K562 (cell line): ENCODE results near the gene WDR31. TPM values are rescaled to one million over a fixed set of nuclear protein-coding genes. Genes with fewer than 3 reads are reported as not detected.

ENCODE experiments used
- ARID2 ChIP-seq: fragments of 450-650 bp; IDR thresholded peaks from 2 replicates; pipeline ENCODE4 v1.6.1; 2017; ENCODE audit warnings: antibody characterized with exemption, mild to moderate bottlenecking
- CC2D1A ChIP-seq: fragments of 450-650 bp; IDR thresholded peaks from 2 replicates; pipeline ENCODE4 v1.6.1; 2017; ENCODE audit warnings: mild to moderate bottlenecking
- CREBBP ChIP-seq: IDR thresholded peaks from one replicate; pipeline ENCODE4 v1.6.1; 2012; ENCODE audit warnings: low read depth, mild to moderate bottlenecking, control low read depth, inconsistent platforms, low read length
- CREM ChIP-seq: IDR thresholded peaks from 2 replicates; pipeline ENCODE4 v1.6.1; 2014; ENCODE audit warnings: antibody characterized with exemption, low read depth
- EHMT2 ChIP-seq: fragments of 450-650 bp; IDR thresholded peaks from 2 replicates; pipeline ENCODE4 v1.6.1; 2018; ENCODE audit warnings: antibody characterized with exemption
- ELK3 ChIP-seq: fragments of 450-650 bp; formaldehyde crosslinking; IDR thresholded peaks from 2 replicates; pipeline ENCODE4 v1.4.0; 2020; ENCODE audit warnings: mild to moderate bottlenecking
- ETV5 ChIP-seq: sonication (generic); formaldehyde crosslinking; IDR thresholded peaks from 2 replicates; pipeline ENCODE4 v1.4.0; 2020; ENCODE audit warnings: low read depth, mild to moderate bottlenecking, missing genetic modification reagents
- HNRNPUL1 ChIP-seq: fragments of 200-400 bp; formaldehyde crosslinking; IDR thresholded peaks from 2 replicates; pipeline ENCODE4 v1.6.1; 2017; ENCODE audit warnings: low read length
- KLF6 ChIP-seq: fragments of 250-450 bp; sonication (Bioruptor Pico); IDR thresholded peaks from 2 replicates; pipeline ENCODE4 v1.4.0; 2020; ENCODE audit warnings: mild to moderate bottlenecking, moderate library complexity, borderline replicate concordance
- MAZ ChIP-seq, 2 experiments: fragments of 450-650 bp in 1 of 2; sonication (generic) in 1 of 2; formaldehyde crosslinking; IDR thresholded peaks in 1 of 2; conservative IDR thresholded peaks in 1 of 2; 2 replicates each; pipeline versions ENCODE4 v1.4.0 to v1.5.0; 2020; ENCODE audit warnings: mild to moderate bottlenecking in 1 of 2, missing genetic modification reagents in 1 of 2
- NR3C1 ChIP-seq: sonication (generic); formaldehyde crosslinking; IDR thresholded peaks from 2 replicates; pipeline ENCODE4 v1.8.1; 2022; ENCODE audit warnings: missing genetic modification reagents
- POLR2AphosphoS2 ChIP-seq: IDR thresholded peaks from 2 replicates; pipeline ENCODE4 v1.6.1; 2012; ENCODE audit warnings: low read length, improper control_type of control experiment
- RAD21 ChIP-seq, 2 experiments: fragments of 250-450 bp in 1 of 2; fragments of 450-650 bp in 1 of 2; sonication (Bioruptor Pico) in 1 of 2; formaldehyde crosslinking in 1 of 2; IDR thresholded peaks in 1 of 2; conservative IDR thresholded peaks in 1 of 2; 2 replicates each; pipeline versions ENCODE4 v1.4.0 to v1.8.0; 2020 to 2022; ENCODE audit warnings: mild to moderate bottlenecking in 2 of 2, moderate library complexity in 1 of 2
- RBM25 ChIP-seq: fragments of 200-400 bp; formaldehyde crosslinking; IDR thresholded peaks from 2 replicates; pipeline ENCODE4 v1.6.1; 2018; ENCODE audit warnings: low read length, low read depth, moderate library complexity; ENCODE audit not compliant: severe bottlenecking
- RBM39 ChIP-seq: fragments of 200-400 bp; formaldehyde crosslinking; optimal IDR thresholded peaks from 2 replicates; pipeline ENCODE3; 2018; ENCODE audit warnings: low read depth, low read length
- RUNX1 ChIP-seq: sonication (generic); IDR thresholded peaks from 2 replicates; pipeline ENCODE4 v1.6.1; 2016; ENCODE audit warnings: antibody characterized with exemption, low read depth
- SMC3 ChIP-seq: conservative IDR thresholded peaks from 2 replicates; pipeline ENCODE4 v1.6.1; 2011; ENCODE audit warnings: low read depth, low read length, improper control_type of control experiment; ENCODE audit not compliant: insufficient read depth
- TBP ChIP-seq: optimal IDR thresholded peaks from 2 replicates; pipeline ENCODE3; 2011; ENCODE audit warnings: low read depth, low read length, improper control_type of control experiment
- ZFP1 ChIP-seq: fragments of 450-650 bp; formaldehyde crosslinking; IDR thresholded peaks from 2 replicates; pipeline ENCODE4 v1.4.0; 2020; ENCODE audit warnings: mild to moderate bottlenecking, mixed read lengths
- polyA plus RNA-seq, 8 experiments: library from polyadenylated mRNA; depleted of rRNA in 4 of 8; stranded (reverse) in 5 of 8; unstranded in 3 of 8; fragments of >200 nt; fragmentation: Nextera tagmentation in 2 of 8; fragmentation: Illumina TruSeq in 1 of 8; extraction: Ambion mirVana in 2 of 8; extraction: Trizol in 1 of 8; gene quantifications; 2 replicates each; pipeline versions ENCODE4 v1.2.1 to v1.2.3, GENCODE V29; 2011 to 2014; ENCODE audit warnings: inconsistent platforms in 1 of 8, missing spikeins in 1 of 8
- total RNA-seq, 7 experiments: library from RNA; depleted of rRNA in 6 of 7; stranded (reverse); fragments of >200 nt in 6 of 7; fragmentation: Illumina TruSeq in 2 of 7; extraction: Trizol in 2 of 7; gene quantifications; 2 replicates each; pipeline versions ENCODE4 v1.2.1 to v1.2.3, GENCODE V29; 2011 to 2021; ENCODE audit warnings: low replicate concordance in 1 of 7
- TF ChIP-seq, protein P1 (sequence below): sonication (generic); formaldehyde crosslinking; IDR thresholded peaks from 2 replicates; pipeline ENCODE4 v1.8.0; 2022; ENCODE audit warnings: missing genetic modification reagents, mild to moderate bottlenecking, moderate library complexity, borderline replicate concordance
- TF ChIP-seq, protein P2 (sequence below), 2 experiments: fragments of 450-650 bp in 1 of 2; sonication (generic) in 1 of 2; formaldehyde crosslinking in 1 of 2; IDR thresholded peaks in 1 of 2; conservative IDR thresholded peaks in 1 of 2; 2 replicates each; pipeline versions ENCODE4 v1.6.1 to v1.8.1; 2016 to 2023; ENCODE audit warnings: mild to moderate bottlenecking in 2 of 2, moderate library complexity in 2 of 2, inconsistent platforms in 1 of 2, missing genetic modification reagents in 1 of 2
- TF ChIP-seq, protein P3 (sequence below): sonication (generic); formaldehyde crosslinking; IDR thresholded peaks from 2 replicates; pipeline ENCODE4 v1.8.0; 2022; ENCODE audit warnings: mild to moderate bottlenecking, low read depth, missing genetic modification reagents
- TF ChIP-seq, protein P4 (sequence below): fragments of 450-650 bp; formaldehyde crosslinking; IDR thresholded peaks from 2 replicates; pipeline ENCODE4 v1.4.0; 2020; ENCODE audit warnings: mild to moderate bottlenecking, moderate library complexity

WDR31 gene
- total and polyA plus RNA-seq, 9 of the 15 experiments (the other 6 are each of a cell fraction or from before 2014, with no cell fraction given): 0.35 to 1.8 (median 0.95) TPM

- no peak for TF ChIP-seq ELK3 (CRISPR knock-in tag)
- TF ChIP-seq ZFP1 (CRISPR knock-in tag): no peak
- 0 out of 2 replicates have a peak, but pooled peaks have one; percentile 40 for TF ChIP-seq CC2D1A
- no peak for TF ChIP-seq RBM39
- peak; percentile 71 to 88 for TF ChIP-seq RAD21 (CRISPR knock-in tag; conservative IDR thresholded peaks at IDR 0.05 in 1 of 2, IDR thresholded peaks at IDR 0.05 in 1 of 2)
- TF ChIP-seq, protein P1, sequence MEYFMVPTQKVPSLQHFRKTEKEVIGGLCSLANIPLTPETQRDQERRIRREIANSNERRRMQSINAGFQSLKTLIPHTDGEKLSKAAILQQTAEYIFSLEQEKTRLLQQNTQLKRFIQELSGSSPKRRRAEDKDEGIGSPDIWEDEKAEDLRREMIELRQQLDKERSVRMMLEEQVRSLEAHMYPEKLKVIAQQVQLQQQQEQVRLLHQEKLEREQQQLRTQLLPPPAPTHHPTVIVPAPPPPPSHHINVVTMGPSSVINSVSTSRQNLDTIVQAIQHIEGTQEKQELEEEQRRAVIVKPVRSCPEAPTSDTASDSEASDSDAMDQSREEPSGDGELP (CRISPR knock-in tag): no peak
- no peak for TF ChIP-seq KLF6
- TF ChIP-seq EHMT2: no peak
- no peak for TF ChIP-seq CREM
- no peak for TF ChIP-seq HNRNPUL1
- TF ChIP-seq, protein P2, sequence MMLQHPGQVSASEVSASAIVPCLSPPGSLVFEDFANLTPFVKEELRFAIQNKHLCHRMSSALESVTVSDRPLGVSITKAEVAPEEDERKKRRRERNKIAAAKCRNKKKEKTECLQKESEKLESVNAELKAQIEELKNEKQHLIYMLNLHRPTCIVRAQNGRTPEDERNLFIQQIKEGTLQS (IDR thresholded peaks at IDR 0.05): no peak
- TF ChIP-seq, protein P2 (CRISPR knock-in tag; conservative IDR thresholded peaks at IDR 0.05): no peak
- TF ChIP-seq, protein P3, sequence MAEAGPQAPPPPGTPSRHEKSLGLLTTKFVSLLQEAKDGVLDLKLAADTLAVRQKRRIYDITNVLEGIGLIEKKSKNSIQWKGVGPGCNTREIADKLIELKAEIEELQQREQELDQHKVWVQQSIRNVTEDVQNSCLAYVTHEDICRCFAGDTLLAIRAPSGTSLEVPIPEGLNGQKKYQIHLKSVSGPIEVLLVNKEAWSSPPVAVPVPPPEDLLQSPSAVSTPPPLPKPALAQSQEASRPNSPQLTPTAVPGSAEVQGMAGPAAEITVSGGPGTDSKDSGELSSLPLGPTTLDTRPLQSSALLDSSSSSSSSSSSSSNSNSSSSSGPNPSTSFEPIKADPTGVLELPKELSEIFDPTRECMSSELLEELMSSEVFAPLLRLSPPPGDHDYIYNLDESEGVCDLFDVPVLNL: no peak
- TF ChIP-seq, protein P4, sequence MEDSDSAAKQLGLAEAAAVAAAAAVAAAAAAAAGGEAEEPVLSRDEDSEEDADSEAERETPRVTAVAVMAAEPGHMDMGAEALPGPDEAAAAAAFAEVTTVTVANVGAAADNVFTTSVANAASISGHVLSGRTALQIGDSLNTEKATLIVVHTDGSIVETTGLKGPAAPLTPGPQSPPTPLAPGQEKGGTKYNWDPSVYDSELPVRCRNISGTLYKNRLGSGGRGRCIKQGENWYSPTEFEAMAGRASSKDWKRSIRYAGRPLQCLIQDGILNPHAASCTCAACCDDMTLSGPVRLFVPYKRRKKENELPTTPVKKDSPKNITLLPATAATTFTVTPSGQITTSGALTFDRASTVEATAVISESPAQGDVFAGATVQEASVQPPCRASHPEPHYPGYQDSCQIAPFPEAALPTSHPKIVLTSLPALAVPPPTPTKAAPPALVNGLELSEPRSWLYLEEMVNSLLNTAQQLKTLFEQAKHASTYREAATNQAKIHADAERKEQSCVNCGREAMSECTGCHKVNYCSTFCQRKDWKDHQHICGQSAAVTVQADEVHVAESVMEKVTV: peak; percentile 58
- no peak for TF ChIP-seq CREBBP
- no peak for TF ChIP-seq ETV5 (CRISPR knock-in tag)
- peak; percentile 55; the same call in 1 of the 2 replicates for TF ChIP-seq SMC3
- TF ChIP-seq TBP: no peak
- no peak for TF ChIP-seq POLR2AphosphoS2
- TF ChIP-seq ARID2: peak; percentile 63; the same call in 1 of the 2 replicates
- TF ChIP-seq MAZ (CRISPR knock-in tag; conservative IDR thresholded peaks at IDR 0.05 in 1 of 2, IDR thresholded peaks at IDR 0.05 in 1 of 2): 0 out of 4 replicates have a peak, but pooled peaks of 1 of the 2 experiments have one; percentile 22
- TF ChIP-seq RBM25: no peak
- TF ChIP-seq RUNX1: no peak
- TF ChIP-seq NR3C1 (CRISPR knock-in tag): no peak
Measured at GRCh38 chr9:113355040-113355596, 15.0 kb upstream of the WDR31 start (continued).
